GM23338 (cell line): ENCODE data around the gene SCIMP. TPM values are rescaled to one million over a fixed set of nuclear protein-coding genes. Genes with fewer than 3 reads are reported as not detected.

Experiments used
- ATAC-seq: fragments of 200-7000 bp; cut with Tn5 transposase; 3 replicates; pipeline ENCODE4 v1.9.1; 2020
- DNase-seq: peaks from one replicate; pipeline ENCODE4 v3.0.0-alpha.2; 2015; ENCODE audit warnings: low spot score
- H2AFZ ChIP-seq: fragments of 200-600 bp; sonication (generic); 2 replicates; pipeline ENCODE4 v1.8.0; 2016; ENCODE audit warnings: antibody characterized with exemption, mild to moderate bottlenecking, moderate library complexity
- H3F3A ChIP-seq: fragments of 200-600 bp; sonication (generic); replicated peaks from 2 replicates; pipeline ENCODE4 v1.8.0; 2017; ENCODE audit warnings: antibody characterized with exemption, mixed run types, low read depth
- H3K27ac ChIP-seq: fragments of 200-600 bp; sonication (generic); 2 replicates; pipeline ENCODE4 v1.6.1; 2016; ENCODE audit warnings: low read depth
- H3K27me3 ChIP-seq: fragments of 200-600 bp; sonication (generic); 2 replicates; pipeline ENCODE4 v1.8.0; 2016; ENCODE audit warnings: mild to moderate bottlenecking, mixed run types, moderate library complexity; ENCODE audit not compliant: insufficient read depth
- H3K36me3 ChIP-seq: fragments of 200-600 bp; sonication (generic); 2 replicates; pipeline ENCODE4 v1.8.0; 2016; ENCODE audit warnings: mild to moderate bottlenecking; ENCODE audit not compliant: insufficient read depth
- H3K4me1 ChIP-seq: fragments of 200-600 bp; sonication (generic); 2 replicates; pipeline ENCODE4 v1.8.0; 2016; ENCODE audit warnings: mild to moderate bottlenecking, moderate library complexity; ENCODE audit not compliant: insufficient read depth
- H3K4me2 ChIP-seq: fragments of 200-600 bp; sonication (generic); 2 replicates; pipeline ENCODE4 v1.7.1; 2017; ENCODE audit warnings: mixed run types
- H3K4me3 ChIP-seq: fragments of 200-600 bp; sonication (generic); 2 replicates; pipeline ENCODE4 v1.6.1; 2016; ENCODE audit warnings: mixed run types
- H3K79me2 ChIP-seq: fragments of 200-600 bp; sonication (generic); replicated peaks from 2 replicates; pipeline ENCODE4 v1.8.0; 2017; ENCODE audit warnings: mild to moderate bottlenecking; ENCODE audit not compliant: insufficient read depth
- H3K9me2 ChIP-seq: fragments of 200-600 bp; sonication (generic); 2 replicates; pipeline ENCODE4 v1.8.0; 2017; ENCODE audit not compliant: insufficient read depth
- H4K20me1 ChIP-seq: fragments of 200-600 bp; sonication (generic); replicated peaks from 2 replicates; pipeline ENCODE4 v1.8.0; 2017; ENCODE audit warnings: mild to moderate bottlenecking; ENCODE audit not compliant: insufficient read depth
- H3K27ac Mint-ChIP-seq: 2 replicates; pipeline ENCODE4 v1.8.0; 2020; ENCODE audit warnings: inconsistent platforms, mild to moderate bottlenecking, moderate library complexity, mixed read lengths
- H3K27me3 Mint-ChIP-seq: 3 replicates; pipeline ENCODE4 v1.8.0; 2022; ENCODE audit warnings: low read depth, mild to moderate bottlenecking, moderate library complexity, mixed read lengths, inconsistent platforms; ENCODE audit not compliant: insufficient read depth, poor library complexity
- H3K36me3 Mint-ChIP-seq: 3 replicates; pipeline ENCODE4 v1.8.0; 2021; ENCODE audit warnings: low read depth, mild to moderate bottlenecking, inconsistent platforms, moderate library complexity, mixed read lengths
- H3K4me1 Mint-ChIP-seq: 3 replicates; pipeline ENCODE4 v1.8.0; 2020; ENCODE audit warnings: mild to moderate bottlenecking, inconsistent platforms, mixed read lengths
- H3K4me3 Mint-ChIP-seq: 3 replicates; pipeline ENCODE4 v1.8.0; 2021; ENCODE audit warnings: moderate library complexity, mild to moderate bottlenecking, inconsistent platforms, mixed read lengths
- H3K9me3 Mint-ChIP-seq: 3 replicates; pipeline ENCODE4 v1.8.0; 2020; ENCODE audit warnings: moderate library complexity, mild to moderate bottlenecking, inconsistent platforms, mixed read lengths
- CREB1 ChIP-seq: fragments of 250-450 bp; sonication (Bioruptor Pico); IDR thresholded peaks from 2 replicates; pipeline ENCODE4 v1.5.0; 2020; ENCODE audit warnings: low read depth, mild to moderate bottlenecking, moderate library complexity
- ETS1 ChIP-seq: IDR thresholded peaks from 2 replicates; pipeline ENCODE4 v1.6.1; 2016; ENCODE audit warnings: antibody characterized with exemption
- EZH2 ChIP-seq: fragments of 200-600 bp; sonication (generic); IDR thresholded peaks from one replicate; pipeline ENCODE4 v1.8.0; 2017; ENCODE audit warnings: antibody characterized with exemption, mild to moderate bottlenecking, low read depth; ENCODE audit not compliant: unreplicated experiment
- EZH2phosphoT487 ChIP-seq: fragments of 200-600 bp; sonication (generic); IDR thresholded peaks from one replicate; pipeline ENCODE4 v1.8.1; 2018; ENCODE audit warnings: antibody characterized with exemption; ENCODE audit not compliant: unreplicated experiment
- JUNB ChIP-seq: IDR thresholded peaks from one replicate; pipeline ENCODE4 v1.6.1; 2016; ENCODE audit warnings: antibody characterized with exemption; ENCODE audit not compliant: unreplicated experiment
- NANOG ChIP-seq: IDR thresholded peaks from 2 replicates; pipeline ENCODE4 v1.6.1; 2016; ENCODE audit warnings: antibody characterized with exemption, borderline replicate concordance
- POLR2AphosphoS5 ChIP-seq: IDR thresholded peaks from 2 replicates; pipeline ENCODE4 v1.6.1; 2016; ENCODE audit warnings: antibody characterized with exemption, low read depth
- STAT1 ChIP-seq: IDR thresholded peaks from one replicate; pipeline ENCODE4 v1.6.1; 2016; ENCODE audit warnings: antibody characterized with exemption; ENCODE audit not compliant: unreplicated experiment
- ZNF114 ChIP-seq: fragments of 250-450 bp; sonication (Bioruptor Pico); IDR thresholded peaks from 2 replicates; pipeline ENCODE4 v1.5.0; 2020; ENCODE audit warnings: mild to moderate bottlenecking, moderate library complexity
- ZNF331 ChIP-seq: fragments of 250-450 bp; sonication (Bioruptor Pico); IDR thresholded peaks from 2 replicates; pipeline ENCODE4 v1.5.0; 2020; ENCODE audit warnings: low read depth, mild to moderate bottlenecking, moderate library complexity
- polyA plus RNA-seq: library from polyadenylated mRNA; unstranded; fragments of >200 nt; fragmentation: Nextera tagmentation; extraction: Ambion mirVana; gene quantifications from 2 replicates; pipeline ENCODE4 v1.2.1, GENCODE V29; 2016
- total RNA-seq: library from RNA; depleted of rRNA; stranded (reverse); fragments of >200 nt; shearing (Covaris generic); gene quantifications from 2 replicates; pipeline ENCODE4 v1.2.3, GENCODE V29; 2014
- TF ChIP-seq, protein P1 (sequence below): fragments of 250-450 bp; sonication (Bioruptor Pico); IDR thresholded peaks from 2 replicates; pipeline ENCODE4 v1.5.0; 2020; ENCODE audit warnings: mild to moderate bottlenecking, moderate library complexity
- TF ChIP-seq, protein P2 (sequence below): IDR thresholded peaks from one replicate; pipeline ENCODE4 v1.6.1; 2018; ENCODE audit warnings: antibody characterized with exemption; ENCODE audit not compliant: unreplicated experiment
- TF ChIP-seq, protein P3 (sequence below), 2 experiments: fragments of 200-600 bp in 1 of 2; sonication (generic) in 1 of 2; conservative IDR thresholded peaks; 2 replicates each; pipeline versions ENCODE4 v1.5.1 to v1.6.1; 2016 to 2017; ENCODE audit warnings: antibody characterized with exemption in 2 of 2, low read depth in 2 of 2, mild to moderate bottlenecking in 2 of 2, moderate library complexity in 1 of 2

Gene SCIMP
- total and polyA plus RNA-seq, 2 experiments from 2014 or later: 0.36 TPM; not detected in 1

GRCh38 chr17:5260542-5260941, 25.9 kb upstream of the SCIMP start:
- Mint-ChIP-seq H3K27me3 (peaks cover 3% of the 10 kb centered on the region), H3K4me3 (no peak overlapping the region), H3K36me3 (no peaks in the 10 kb centered on the region), H3K4me1 (no peaks in the 10 kb centered on the region), H3K27ac (no peak overlapping the region), H3K9me3 (no peaks in the 10 kb centered on the region)
- Histone ChIP-seq H3K27ac (no peak overlapping the region), H3K9me2 (no peaks in the 10 kb centered on the region), H2AFZ (no peak overlapping the region), H3K79me2 (no peaks in the 10 kb centered on the region), H4K20me1 (no peaks in the 10 kb centered on the region), H3K4me1 (no peaks in the 10 kb centered on the region), H3F3A (no peaks in the 10 kb centered on the region), H3K27me3 (no peaks in the 10 kb centered on the region), H3K36me3 (no peaks in the 10 kb centered on the region), H3K4me3 (no peak overlapping the region), H3K4me2 (no peak overlapping the region)
- TF ChIP-seq NANOG (no peak), ZNF331 (CRISPR knock-in tag) (no peak), JUNB (no peak), EZH2 (no peak), EZH2phosphoT487 (no peak), ZNF114 (CRISPR knock-in tag) (no peak), STAT1 (no peak), ETS1 (no peak), POLR2AphosphoS5 (no peak), CREB1 (CRISPR knock-in tag) (no peak)
- TF ChIP-seq, protein P1, sequence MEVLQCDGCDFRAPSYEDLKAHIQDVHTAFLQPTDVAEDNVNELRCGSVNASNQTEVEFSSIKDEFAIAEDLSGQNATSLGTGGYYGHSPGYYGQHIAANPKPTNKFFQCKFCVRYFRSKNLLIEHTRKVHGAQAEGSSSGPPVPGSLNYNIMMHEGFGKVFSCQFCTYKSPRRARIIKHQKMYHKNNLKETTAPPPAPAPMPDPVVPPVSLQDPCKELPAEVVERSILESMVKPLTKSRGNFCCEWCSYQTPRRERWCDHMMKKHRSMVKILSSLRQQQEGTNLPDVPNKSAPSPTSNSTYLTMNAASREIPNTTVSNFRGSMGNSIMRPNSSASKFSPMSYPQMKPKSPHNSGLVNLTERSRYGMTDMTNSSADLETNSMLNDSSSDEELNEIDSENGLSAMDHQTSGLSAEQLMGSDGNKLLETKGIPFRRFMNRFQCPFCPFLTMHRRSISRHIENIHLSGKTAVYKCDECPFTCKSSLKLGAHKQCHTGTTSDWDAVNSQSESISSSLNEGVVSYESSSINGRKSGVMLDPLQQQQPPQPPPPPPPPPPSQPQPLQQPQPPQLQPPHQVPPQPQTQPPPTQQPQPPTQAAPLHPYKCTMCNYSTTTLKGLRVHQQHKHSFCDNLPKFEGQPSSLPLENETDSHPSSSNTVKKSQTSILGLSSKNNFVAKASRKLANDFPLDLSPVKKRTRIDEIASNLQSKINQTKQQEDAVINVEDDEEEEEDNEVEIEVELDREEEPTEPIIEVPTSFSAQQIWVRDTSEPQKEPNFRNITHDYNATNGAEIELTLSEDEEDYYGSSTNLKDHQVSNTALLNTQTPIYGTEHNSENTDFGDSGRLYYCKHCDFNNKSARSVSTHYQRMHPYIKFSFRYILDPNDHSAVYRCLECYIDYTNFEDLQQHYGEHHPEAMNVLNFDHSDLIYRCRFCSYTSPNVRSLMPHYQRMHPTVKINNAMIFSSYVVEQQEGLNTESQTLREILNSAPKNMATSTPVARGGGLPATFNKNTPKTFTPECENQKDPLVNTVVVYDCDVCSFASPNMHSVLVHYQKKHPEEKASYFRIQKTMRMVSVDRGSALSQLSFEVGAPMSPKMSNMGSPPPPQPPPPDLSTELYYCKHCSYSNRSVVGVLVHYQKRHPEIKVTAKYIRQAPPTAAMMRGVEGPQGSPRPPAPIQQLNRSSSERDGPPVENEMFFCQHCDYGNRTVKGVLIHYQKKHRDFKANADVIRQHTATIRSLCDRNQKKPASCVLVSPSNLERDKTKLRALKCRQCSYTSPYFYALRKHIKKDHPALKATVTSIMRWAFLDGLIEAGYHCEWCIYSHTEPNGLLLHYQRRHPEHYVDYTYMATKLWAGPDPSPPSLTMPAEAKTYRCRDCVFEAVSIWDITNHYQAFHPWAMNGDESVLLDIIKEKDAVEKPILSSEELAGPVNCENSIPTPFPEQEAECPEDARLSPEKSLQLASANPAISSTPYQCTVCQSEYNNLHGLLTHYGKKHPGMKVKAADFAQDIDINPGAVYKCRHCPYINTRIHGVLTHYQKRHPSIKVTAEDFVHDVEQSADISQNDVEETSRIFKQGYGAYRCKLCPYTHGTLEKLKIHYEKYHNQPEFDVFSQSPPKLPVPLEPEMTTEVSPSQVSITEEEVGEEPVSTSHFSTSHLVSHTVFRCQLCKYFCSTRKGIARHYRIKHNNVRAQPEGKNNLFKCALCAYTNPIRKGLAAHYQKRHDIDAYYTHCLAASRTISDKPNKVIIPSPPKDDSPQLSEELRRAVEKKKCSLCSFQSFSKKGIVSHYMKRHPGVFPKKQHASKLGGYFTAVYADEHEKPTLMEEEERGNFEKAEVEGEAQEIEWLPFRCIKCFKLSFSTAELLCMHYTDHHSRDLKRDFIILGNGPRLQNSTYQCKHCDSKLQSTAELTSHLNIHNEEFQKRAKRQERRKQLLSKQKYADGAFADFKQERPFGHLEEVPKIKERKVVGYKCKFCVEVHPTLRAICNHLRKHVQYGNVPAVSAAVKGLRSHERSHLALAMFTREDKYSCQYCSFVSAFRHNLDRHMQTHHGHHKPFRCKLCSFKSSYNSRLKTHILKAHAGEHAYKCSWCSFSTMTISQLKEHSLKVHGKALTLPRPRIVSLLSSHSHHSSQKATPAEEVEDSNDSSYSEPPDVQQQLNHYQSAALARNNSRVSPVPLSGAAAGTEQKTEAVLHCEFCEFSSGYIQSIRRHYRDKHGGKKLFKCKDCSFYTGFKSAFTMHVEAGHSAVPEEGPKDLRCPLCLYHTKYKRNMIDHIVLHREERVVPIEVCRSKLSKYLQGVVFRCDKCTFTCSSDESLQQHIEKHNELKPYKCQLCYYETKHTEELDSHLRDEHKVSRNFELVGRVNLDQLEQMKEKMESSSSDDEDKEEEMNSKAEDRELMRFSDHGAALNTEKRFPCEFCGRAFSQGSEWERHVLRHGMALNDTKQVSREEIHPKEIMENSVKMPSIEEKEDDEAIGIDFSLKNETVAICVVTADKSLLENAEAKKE (CRISPR knock-in tag): no peak
- TF ChIP-seq, protein P2, sequence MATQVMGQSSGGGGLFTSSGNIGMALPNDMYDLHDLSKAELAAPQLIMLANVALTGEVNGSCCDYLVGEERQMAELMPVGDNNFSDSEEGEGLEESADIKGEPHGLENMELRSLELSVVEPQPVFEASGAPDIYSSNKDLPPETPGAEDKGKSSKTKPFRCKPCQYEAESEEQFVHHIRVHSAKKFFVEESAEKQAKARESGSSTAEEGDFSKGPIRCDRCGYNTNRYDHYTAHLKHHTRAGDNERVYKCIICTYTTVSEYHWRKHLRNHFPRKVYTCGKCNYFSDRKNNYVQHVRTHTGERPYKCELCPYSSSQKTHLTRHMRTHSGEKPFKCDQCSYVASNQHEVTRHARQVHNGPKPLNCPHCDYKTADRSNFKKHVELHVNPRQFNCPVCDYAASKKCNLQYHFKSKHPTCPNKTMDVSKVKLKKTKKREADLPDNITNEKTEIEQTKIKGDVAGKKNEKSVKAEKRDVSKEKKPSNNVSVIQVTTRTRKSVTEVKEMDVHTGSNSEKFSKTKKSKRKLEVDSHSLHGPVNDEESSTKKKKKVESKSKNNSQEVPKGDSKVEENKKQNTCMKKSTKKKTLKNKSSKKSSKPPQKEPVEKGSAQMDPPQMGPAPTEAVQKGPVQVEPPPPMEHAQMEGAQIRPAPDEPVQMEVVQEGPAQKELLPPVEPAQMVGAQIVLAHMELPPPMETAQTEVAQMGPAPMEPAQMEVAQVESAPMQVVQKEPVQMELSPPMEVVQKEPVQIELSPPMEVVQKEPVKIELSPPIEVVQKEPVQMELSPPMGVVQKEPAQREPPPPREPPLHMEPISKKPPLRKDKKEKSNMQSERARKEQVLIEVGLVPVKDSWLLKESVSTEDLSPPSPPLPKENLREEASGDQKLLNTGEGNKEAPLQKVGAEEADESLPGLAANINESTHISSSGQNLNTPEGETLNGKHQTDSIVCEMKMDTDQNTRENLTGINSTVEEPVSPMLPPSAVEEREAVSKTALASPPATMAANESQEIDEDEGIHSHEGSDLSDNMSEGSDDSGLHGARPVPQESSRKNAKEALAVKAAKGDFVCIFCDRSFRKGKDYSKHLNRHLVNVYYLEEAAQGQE: no peak
- TF ChIP-seq, protein P3, sequence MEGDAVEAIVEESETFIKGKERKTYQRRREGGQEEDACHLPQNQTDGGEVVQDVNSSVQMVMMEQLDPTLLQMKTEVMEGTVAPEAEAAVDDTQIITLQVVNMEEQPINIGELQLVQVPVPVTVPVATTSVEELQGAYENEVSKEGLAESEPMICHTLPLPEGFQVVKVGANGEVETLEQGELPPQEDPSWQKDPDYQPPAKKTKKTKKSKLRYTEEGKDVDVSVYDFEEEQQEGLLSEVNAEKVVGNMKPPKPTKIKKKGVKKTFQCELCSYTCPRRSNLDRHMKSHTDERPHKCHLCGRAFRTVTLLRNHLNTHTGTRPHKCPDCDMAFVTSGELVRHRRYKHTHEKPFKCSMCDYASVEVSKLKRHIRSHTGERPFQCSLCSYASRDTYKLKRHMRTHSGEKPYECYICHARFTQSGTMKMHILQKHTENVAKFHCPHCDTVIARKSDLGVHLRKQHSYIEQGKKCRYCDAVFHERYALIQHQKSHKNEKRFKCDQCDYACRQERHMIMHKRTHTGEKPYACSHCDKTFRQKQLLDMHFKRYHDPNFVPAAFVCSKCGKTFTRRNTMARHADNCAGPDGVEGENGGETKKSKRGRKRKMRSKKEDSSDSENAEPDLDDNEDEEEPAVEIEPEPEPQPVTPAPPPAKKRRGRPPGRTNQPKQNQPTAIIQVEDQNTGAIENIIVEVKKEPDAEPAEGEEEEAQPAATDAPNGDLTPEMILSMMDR (conservative IDR thresholded peaks at IDR 0.05; ENCODE audit: low read depth in 2 of 2): no peak
- ATAC-seq (no peak), DNase-seq (no peak)
